ENCODE data around the gene KCNK10. TPM values are rescaled to one million over a fixed set of nuclear protein-coding genes. Genes with fewer than 3 reads are reported as not detected.
A peak's percentile ranks its signal among the peaks of the same experiment; 100 is the strongest.

Gene KCNK10
- total RNA-seq, 1 experiment from 2014 or later, result 0.96 TPM

GRCh38 chr14:88311780-88312179, 11.3 kb downstream of the KCNK10 start (continued):
- TF ChIP-seq NFYB (CRISPR knock-in tag; conservative IDR thresholded peaks at IDR 0.05; ENCODE audit: low read depth), result no peak

DNA sequence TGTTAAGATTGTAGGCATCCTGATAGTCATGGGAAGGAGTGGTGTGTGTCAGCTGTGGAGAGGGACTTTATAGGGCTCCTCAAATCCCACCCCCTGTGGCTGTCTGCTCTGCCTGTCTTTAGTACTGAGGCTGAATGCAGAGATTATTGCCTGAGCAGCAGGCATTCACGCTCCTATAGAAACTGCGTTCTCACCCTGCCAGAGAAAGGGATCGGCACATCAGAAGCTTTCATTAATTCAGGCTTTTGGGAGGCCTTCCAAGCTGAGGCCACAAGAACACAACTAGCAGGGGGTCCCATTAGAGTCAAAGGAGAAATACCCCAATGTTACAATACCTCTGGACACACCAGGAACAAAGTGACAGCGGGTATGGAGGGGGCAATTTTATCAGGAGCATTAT, 12.6 kb downstream of the KCNK10 start:
- DNase-seq (ENCODE audit: low spot score) (no peak), ATAC-seq (peak; percentile 39)
- Mint-ChIP-seq H3K27me3 (ENCODE audit: low read depth) (no peaks in the 10 kb centered on the region; the same call in 1 of the 2 replicates), H3K27ac (no peak overlapping the region), H3K4me1 (no peaks in the 10 kb centered on the region), H3K36me3 (peaks cover 7% of the 10 kb centered on the region; the same call in 1 of the 2 replicates), H3K4me3 (no peak overlapping the region), H3K9me3 (peaks cover 16% of the 10 kb centered on the region)
- ChIA-PET CTCF (no interaction called here), POLR2A (no interaction called here)
- TF ChIP-seq, protein P1, sequence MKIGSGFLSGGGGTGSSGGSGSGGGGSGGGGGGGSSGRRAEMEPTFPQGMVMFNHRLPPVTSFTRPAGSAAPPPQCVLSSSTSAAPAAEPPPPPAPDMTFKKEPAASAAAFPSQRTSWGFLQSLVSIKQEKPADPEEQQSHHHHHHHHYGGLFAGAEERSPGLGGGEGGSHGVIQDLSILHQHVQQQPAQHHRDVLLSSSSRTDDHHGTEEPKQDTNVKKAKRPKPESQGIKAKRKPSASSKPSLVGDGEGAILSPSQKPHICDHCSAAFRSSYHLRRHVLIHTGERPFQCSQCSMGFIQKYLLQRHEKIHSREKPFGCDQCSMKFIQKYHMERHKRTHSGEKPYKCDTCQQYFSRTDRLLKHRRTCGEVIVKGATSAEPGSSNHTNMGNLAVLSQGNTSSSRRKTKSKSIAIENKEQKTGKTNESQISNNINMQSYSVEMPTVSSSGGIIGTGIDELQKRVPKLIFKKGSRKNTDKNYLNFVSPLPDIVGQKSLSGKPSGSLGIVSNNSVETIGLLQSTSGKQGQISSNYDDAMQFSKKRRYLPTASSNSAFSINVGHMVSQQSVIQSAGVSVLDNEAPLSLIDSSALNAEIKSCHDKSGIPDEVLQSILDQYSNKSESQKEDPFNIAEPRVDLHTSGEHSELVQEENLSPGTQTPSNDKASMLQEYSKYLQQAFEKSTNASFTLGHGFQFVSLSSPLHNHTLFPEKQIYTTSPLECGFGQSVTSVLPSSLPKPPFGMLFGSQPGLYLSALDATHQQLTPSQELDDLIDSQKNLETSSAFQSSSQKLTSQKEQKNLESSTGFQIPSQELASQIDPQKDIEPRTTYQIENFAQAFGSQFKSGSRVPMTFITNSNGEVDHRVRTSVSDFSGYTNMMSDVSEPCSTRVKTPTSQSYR (CRISPR knock-in tag; IDR thresholded peaks at IDR 0.05), result no peak
- TF ChIP-seq ZNF416 (CRISPR knock-in tag; IDR thresholded peaks at IDR 0.05), result no peak
- TF ChIP-seq, protein P2, sequence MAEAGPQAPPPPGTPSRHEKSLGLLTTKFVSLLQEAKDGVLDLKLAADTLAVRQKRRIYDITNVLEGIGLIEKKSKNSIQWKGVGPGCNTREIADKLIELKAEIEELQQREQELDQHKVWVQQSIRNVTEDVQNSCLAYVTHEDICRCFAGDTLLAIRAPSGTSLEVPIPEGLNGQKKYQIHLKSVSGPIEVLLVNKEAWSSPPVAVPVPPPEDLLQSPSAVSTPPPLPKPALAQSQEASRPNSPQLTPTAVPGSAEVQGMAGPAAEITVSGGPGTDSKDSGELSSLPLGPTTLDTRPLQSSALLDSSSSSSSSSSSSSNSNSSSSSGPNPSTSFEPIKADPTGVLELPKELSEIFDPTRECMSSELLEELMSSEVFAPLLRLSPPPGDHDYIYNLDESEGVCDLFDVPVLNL (CRISPR knock-in tag; IDR thresholded peaks at IDR 0.05; ENCODE audit: borderline replicate concordance, low read depth), result no peak
- TF ChIP-seq NR2C2 (CRISPR knock-in tag; IDR thresholded peaks at IDR 0.05), result no peak
- TF ChIP-seq ATF2 (CRISPR knock-in tag; IDR thresholded peaks at IDR 0.05; ENCODE audit: borderline replicate concordance, low read depth), result no peak
- no peak for TF ChIP-seq TEAD1 (CRISPR knock-in tag; IDR thresholded peaks at IDR 0.05)
- no peak for TF ChIP-seq STAT6 (CRISPR knock-in tag; conservative IDR thresholded peaks at IDR 0.05; ENCODE audit: low read depth)
- TF ChIP-seq PRRX2 (CRISPR knock-in tag; IDR thresholded peaks at IDR 0.05), result no peak
- no peak for TF ChIP-seq MXD4 (CRISPR knock-in tag; IDR thresholded peaks at IDR 0.05; ENCODE audit: borderline replicate concordance)
- TF ChIP-seq RORB (CRISPR knock-in tag; IDR thresholded peaks at IDR 0.05), result no peak
- no peak for TF ChIP-seq PRDM15 (CRISPR knock-in tag; IDR thresholded peaks at IDR 0.05)
- TF ChIP-seq TP53 (CRISPR knock-in tag; IDR thresholded peaks at IDR 0.05), result no peak
- no peak for TF ChIP-seq NFE2L1 (CRISPR knock-in tag; IDR thresholded peaks at IDR 0.05)
- no peak for TF ChIP-seq FOXK1 (CRISPR knock-in tag; IDR thresholded peaks at IDR 0.05)
- TF ChIP-seq KAT7 (CRISPR knock-in tag; IDR thresholded peaks at IDR 0.05; ENCODE audit: borderline replicate concordance), result no peak
- TF ChIP-seq, protein P3, sequence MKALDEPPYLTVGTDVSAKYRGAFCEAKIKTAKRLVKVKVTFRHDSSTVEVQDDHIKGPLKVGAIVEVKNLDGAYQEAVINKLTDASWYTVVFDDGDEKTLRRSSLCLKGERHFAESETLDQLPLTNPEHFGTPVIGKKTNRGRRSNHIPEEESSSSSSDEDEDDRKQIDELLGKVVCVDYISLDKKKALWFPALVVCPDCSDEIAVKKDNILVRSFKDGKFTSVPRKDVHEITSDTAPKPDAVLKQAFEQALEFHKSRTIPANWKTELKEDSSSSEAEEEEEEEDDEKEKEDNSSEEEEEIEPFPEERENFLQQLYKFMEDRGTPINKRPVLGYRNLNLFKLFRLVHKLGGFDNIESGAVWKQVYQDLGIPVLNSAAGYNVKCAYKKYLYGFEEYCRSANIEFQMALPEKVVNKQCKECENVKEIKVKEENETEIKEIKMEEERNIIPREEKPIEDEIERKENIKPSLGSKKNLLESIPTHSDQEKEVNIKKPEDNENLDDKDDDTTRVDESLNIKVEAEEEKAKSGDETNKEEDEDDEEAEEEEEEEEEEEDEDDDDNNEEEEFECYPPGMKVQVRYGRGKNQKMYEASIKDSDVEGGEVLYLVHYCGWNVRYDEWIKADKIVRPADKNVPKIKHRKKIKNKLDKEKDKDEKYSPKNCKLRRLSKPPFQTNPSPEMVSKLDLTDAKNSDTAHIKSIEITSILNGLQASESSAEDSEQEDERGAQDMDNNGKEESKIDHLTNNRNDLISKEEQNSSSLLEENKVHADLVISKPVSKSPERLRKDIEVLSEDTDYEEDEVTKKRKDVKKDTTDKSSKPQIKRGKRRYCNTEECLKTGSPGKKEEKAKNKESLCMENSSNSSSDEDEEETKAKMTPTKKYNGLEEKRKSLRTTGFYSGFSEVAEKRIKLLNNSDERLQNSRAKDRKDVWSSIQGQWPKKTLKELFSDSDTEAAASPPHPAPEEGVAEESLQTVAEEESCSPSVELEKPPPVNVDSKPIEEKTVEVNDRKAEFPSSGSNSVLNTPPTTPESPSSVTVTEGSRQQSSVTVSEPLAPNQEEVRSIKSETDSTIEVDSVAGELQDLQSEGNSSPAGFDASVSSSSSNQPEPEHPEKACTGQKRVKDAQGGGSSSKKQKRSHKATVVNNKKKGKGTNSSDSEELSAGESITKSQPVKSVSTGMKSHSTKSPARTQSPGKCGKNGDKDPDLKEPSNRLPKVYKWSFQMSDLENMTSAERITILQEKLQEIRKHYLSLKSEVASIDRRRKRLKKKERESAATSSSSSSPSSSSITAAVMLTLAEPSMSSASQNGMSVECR (CRISPR knock-in tag; IDR thresholded peaks at IDR 0.05; ENCODE audit: borderline replicate concordance), result no peak
- TF ChIP-seq ZNF423 (CRISPR knock-in tag; IDR thresholded peaks at IDR 0.05), result no peak
- no peak for TF ChIP-seq CBFB (CRISPR knock-in tag; IDR thresholded peaks at IDR 0.05; ENCODE audit: low read depth)
- TF ChIP-seq ZNF219 (CRISPR knock-in tag; IDR thresholded peaks at IDR 0.05; ENCODE audit: borderline replicate concordance), result no peak
